ENCODE results near the gene CTNNB1. TPM values are rescaled to one million over a fixed set of nuclear protein-coding genes. Genes with fewer than 3 reads are reported as not detected.

Gene CTNNB1
- total and polyA plus RNA-seq, 4 donors: 63.3 to 265 (median 151) TPM

- TF ChIP-seq, protein P1, sequence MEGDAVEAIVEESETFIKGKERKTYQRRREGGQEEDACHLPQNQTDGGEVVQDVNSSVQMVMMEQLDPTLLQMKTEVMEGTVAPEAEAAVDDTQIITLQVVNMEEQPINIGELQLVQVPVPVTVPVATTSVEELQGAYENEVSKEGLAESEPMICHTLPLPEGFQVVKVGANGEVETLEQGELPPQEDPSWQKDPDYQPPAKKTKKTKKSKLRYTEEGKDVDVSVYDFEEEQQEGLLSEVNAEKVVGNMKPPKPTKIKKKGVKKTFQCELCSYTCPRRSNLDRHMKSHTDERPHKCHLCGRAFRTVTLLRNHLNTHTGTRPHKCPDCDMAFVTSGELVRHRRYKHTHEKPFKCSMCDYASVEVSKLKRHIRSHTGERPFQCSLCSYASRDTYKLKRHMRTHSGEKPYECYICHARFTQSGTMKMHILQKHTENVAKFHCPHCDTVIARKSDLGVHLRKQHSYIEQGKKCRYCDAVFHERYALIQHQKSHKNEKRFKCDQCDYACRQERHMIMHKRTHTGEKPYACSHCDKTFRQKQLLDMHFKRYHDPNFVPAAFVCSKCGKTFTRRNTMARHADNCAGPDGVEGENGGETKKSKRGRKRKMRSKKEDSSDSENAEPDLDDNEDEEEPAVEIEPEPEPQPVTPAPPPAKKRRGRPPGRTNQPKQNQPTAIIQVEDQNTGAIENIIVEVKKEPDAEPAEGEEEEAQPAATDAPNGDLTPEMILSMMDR (IDR thresholded peaks at IDR 0.05; ENCODE audit: low read depth, low read length, missing input control): no peak
- no peak for TF ChIP-seq RXRA (IDR thresholded peaks at IDR 0.05)
- no peak for TF ChIP-seq HNF4A (conservative IDR thresholded peaks at IDR 0.05)
Observed at GRCh38 chr3:41237907-41238306, 38.6 kb downstream of the CTNNB1 start (continued).

- no peak overlapping the region for H3K4me3 ChIP-seq (ENCODE audit: low read depth in 1 of 3, low read length in 3 of 3)
- H3K27ac ChIP-seq (ENCODE audit: low read depth in 1 of 2, low read length in 2 of 2): no peak overlapping the region
- DNase-seq (ENCODE audit: low spot score): no peak
- H3K36me3 ChIP-seq (ENCODE audit: control insufficient read depth in 4 of 4, insufficient read depth in 3 of 4, low read depth in 1 of 4, low read length in 3 of 4): peaks cover 20 to 65% (median 53%) of the 10 kb centered on the region in 4 donors
- WGBS: 67% methylated on average over 2 of the region's 2 CpGs
- no peak overlapping the region for H3K9ac ChIP-seq (ENCODE audit: low read depth in 1 of 2, low read length in 2 of 2)
- no peaks in the 10 kb centered on the region for H3K9me3 ChIP-seq (ENCODE audit: control insufficient read depth in 4 of 4, low read length in 3 of 4)
- TF ChIP-seq SP1 (IDR thresholded peaks at IDR 0.05) (no peak), TAF1 (conservative IDR thresholded peaks at IDR 0.05) (no peak), FOXA2 (IDR thresholded peaks at IDR 0.05) (no peak), EGR1 (IDR thresholded peaks at IDR 0.05; ENCODE audit: low read depth in 2 of 2) (no peak), HNF4A (conservative IDR thresholded peaks at IDR 0.05) (no peak), NR2F2 (IDR thresholded peaks at IDR 0.05) (no peak), RAD21 (IDR thresholded peaks at IDR 0.05) (no peak), HNF4G (IDR thresholded peaks at IDR 0.05) (no peak), RXRA (IDR thresholded peaks at IDR 0.05) (no peak), GABPA (IDR thresholded peaks at IDR 0.05 in 1 of 2, conservative IDR thresholded peaks at IDR 0.05 in 1 of 2) (no peak), YY1 (IDR thresholded peaks at IDR 0.05) (no peak), FOXA1 (IDR thresholded peaks at IDR 0.05) (no peak), JUND (IDR thresholded peaks at IDR 0.05) (no peak)
- TF ChIP-seq, protein P2, sequence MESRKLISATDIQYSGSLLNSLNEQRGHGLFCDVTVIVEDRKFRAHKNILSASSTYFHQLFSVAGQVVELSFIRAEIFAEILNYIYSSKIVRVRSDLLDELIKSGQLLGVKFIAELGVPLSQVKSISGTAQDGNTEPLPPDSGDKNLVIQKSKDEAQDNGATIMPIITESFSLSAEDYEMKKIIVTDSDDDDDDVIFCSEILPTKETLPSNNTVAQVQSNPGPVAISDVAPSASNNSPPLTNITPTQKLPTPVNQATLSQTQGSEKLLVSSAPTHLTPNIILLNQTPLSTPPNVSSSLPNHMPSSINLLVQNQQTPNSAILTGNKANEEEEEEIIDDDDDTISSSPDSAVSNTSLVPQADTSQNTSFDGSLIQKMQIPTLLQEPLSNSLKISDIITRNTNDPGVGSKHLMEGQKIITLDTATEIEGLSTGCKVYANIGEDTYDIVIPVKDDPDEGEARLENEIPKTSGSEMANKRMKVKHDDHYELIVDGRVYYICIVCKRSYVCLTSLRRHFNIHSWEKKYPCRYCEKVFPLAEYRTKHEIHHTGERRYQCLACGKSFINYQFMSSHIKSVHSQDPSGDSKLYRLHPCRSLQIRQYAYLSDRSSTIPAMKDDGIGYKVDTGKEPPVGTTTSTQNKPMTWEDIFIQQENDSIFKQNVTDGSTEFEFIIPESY (IDR thresholded peaks at IDR 0.05): no peak
- TF ChIP-seq, protein P3, sequence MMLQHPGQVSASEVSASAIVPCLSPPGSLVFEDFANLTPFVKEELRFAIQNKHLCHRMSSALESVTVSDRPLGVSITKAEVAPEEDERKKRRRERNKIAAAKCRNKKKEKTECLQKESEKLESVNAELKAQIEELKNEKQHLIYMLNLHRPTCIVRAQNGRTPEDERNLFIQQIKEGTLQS (IDR thresholded peaks at IDR 0.05): no peak
- TF ChIP-seq, protein P4, sequence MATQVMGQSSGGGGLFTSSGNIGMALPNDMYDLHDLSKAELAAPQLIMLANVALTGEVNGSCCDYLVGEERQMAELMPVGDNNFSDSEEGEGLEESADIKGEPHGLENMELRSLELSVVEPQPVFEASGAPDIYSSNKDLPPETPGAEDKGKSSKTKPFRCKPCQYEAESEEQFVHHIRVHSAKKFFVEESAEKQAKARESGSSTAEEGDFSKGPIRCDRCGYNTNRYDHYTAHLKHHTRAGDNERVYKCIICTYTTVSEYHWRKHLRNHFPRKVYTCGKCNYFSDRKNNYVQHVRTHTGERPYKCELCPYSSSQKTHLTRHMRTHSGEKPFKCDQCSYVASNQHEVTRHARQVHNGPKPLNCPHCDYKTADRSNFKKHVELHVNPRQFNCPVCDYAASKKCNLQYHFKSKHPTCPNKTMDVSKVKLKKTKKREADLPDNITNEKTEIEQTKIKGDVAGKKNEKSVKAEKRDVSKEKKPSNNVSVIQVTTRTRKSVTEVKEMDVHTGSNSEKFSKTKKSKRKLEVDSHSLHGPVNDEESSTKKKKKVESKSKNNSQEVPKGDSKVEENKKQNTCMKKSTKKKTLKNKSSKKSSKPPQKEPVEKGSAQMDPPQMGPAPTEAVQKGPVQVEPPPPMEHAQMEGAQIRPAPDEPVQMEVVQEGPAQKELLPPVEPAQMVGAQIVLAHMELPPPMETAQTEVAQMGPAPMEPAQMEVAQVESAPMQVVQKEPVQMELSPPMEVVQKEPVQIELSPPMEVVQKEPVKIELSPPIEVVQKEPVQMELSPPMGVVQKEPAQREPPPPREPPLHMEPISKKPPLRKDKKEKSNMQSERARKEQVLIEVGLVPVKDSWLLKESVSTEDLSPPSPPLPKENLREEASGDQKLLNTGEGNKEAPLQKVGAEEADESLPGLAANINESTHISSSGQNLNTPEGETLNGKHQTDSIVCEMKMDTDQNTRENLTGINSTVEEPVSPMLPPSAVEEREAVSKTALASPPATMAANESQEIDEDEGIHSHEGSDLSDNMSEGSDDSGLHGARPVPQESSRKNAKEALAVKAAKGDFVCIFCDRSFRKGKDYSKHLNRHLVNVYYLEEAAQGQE (IDR thresholded peaks at IDR 0.05): no peak
- TF ChIP-seq, protein P5, sequence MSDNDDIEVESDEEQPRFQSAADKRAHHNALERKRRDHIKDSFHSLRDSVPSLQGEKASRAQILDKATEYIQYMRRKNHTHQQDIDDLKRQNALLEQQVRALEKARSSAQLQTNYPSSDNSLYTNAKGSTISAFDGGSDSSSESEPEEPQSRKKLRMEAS (IDR thresholded peaks at IDR 0.05): no peak
- TF ChIP-seq, protein P1 (IDR thresholded peaks at IDR 0.05; ENCODE audit: low read depth, low read length, missing input control): no peak
- H3K4me1 ChIP-seq (ENCODE audit: control insufficient read depth in 4 of 4, insufficient read depth in 4 of 4, low read length in 3 of 4): no peaks in the 10 kb centered on the region
- H3K27me3 ChIP-seq (ENCODE audit: control insufficient read depth in 4 of 4, insufficient read depth in 4 of 4, low read length in 3 of 4): no peaks in the 10 kb centered on the region
Observed at GRCh38 chr3:41239587-41239986, 40.3 kb downstream of the CTNNB1 start.
